ENCODE data around the gene TMEM140. TPM values are rescaled to one million over a fixed set of nuclear protein-coding genes. Genes with fewer than 3 reads are reported as not detected.
"Not testable (repeated sequence)": the region's sequence is repeated elsewhere in the genome, so short reads cannot be mapped to it uniquely, and the experiment has no call there.

The TMEM140 gene
- total and polyA plus RNA-seq, 8 donors, result 2.7 to 14.3 (median 4.7) TPM

- Histone ChIP-seq H3K27ac (peak overlapping the region; percentile 95 to 99 (median 96)), H3K4me1 (peaks cover 5 to 18% (median 13%) of the 10 kb centered on the region in 3 donors)
- ATAC-seq, result no peak
Observed at GRCh38 chr7:135169964-135170273, 22.0 kb downstream of the TMEM140 start.

DNA sequence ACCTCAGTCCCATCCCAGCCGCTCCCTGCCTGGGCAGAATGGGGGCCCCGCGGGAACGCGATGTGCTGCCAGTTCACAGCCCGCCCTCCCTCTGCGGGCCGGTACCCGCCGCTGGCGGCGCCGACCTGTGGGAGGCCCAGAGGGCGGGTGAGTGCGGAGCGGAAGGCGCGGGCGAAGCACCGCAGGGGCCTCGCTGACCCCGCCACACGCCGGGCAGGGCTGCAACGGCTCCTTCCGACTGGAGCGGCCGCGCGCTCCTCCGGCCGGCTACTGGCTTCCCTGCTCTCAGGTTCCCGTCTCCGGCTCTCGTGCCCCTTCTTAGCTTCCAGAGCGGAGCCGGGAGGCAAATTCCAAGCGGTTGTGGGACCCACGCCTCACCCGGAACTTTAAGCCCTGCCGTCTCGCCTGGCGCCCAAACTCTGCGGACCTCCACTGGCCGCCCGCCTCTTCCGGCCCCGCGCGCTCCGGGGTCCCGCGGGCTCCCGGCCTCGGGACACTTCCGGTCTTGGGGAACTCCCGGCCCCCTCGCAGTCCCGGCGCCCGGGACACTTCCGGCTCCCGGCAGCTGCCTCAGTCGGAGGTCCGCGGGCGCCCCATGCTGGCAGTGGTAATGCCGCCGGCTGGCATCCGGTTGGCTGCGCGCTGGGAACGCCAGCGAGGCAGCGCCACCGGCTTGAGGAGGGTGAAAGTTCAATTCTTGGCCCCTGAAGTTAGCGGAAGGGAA, 22.6 kb downstream of the TMEM140 start, which contains the start of gene CYREN:
TSS of gene CYREN (minus strand) at position 434 of the 724 bp plus-strand sequence. CDS start 1,785 bp downstream, outside the sequence.
- peak; percentile 94 to 95 (median 95) for ATAC-seq
- H3K36me3 ChIP-seq, result peaks cover 0 to 21% (median 0%) of the 10 kb centered on the region in 3 donors
- intact Hi-C loops (cut with DNase I), result no loop called here
- peaks cover 5 to 18% (median 13%) of the 10 kb centered on the region in 3 donors for H3K4me1 ChIP-seq
- 0% methylated on average over 45 to 77 of the region's 77 CpGs for WGBS, 2 donors
- FAIRE-seq, result no peak
- H3K4me3 ChIP-seq, result peak within 1 kb of the TSS; percentile 79 to 97 (median 93)
- DNase-seq, result peak; percentile 94 to 98 (median 96)
- TF ChIP-seq CTCF (IDR thresholded peaks at IDR 0.05), result peak in 2 of 4 donors; percentile 38 to 41
- H3K9me3 ChIP-seq, result no peaks in the 10 kb centered on the region
- peak within 1 kb of the TSS; percentile 95 to 99 (median 96) for H3K27ac ChIP-seq
- no peaks in the 10 kb centered on the region for H3K27me3 ChIP-seq

More at GRCh38 chr7:135169964-135170273, 22.0 kb downstream of the TMEM140 start:
- TF ChIP-seq CTCF (IDR thresholded peaks at IDR 0.05), result no peak
- intact Hi-C loops (cut with DNase I), result loop anchor here in 2 of 3 donors (10.0 kb wide), 2 partner anchors 175 to 185 kb away; partner anchors contain the start of gene AGBL3 (in 1 of the 2)
- DNase-seq (no peak), FAIRE-seq (no peak)
- no peaks in the 10 kb centered on the region for H3K27me3 ChIP-seq
- 1% methylated on average over 8 to 17 of the region's 17 CpGs for WGBS, 2 donors
- peaks cover 0 to 26% (median 0%) of the 10 kb centered on the region in 3 donors for H3K36me3 ChIP-seq
- H3K9me3 ChIP-seq, result no peaks in the 10 kb centered on the region
- H3K4me3 ChIP-seq, result peak overlapping the region; percentile 79 to 97 (median 93)

GRCh38 chr7:135170998-135171481, 23.2 kb downstream of the TMEM140 start:
- peak overlapping the region; percentile 95 to 99 (median 96) for H3K27ac ChIP-seq
- FAIRE-seq; intact Hi-C loops (cut with DNase I); H3K27me3 ChIP-seq; H3K9me3 ChIP-seq: not testable (repeated sequence)
- DNase-seq (peak in 1 of 6 donors; percentile 13), ATAC-seq (peak in 1 of 4 donors; percentile 2)
- 21 to 23% methylated on average over 12 of the region's 12 CpGs for WGBS, 2 donors
- peaks cover 0 to 15% (median 0%) of the 10 kb centered on the region in 3 donors for H3K36me3 ChIP-seq
- peak overlapping the region; percentile 79 to 97 (median 93) for H3K4me3 ChIP-seq
- H3K4me1 ChIP-seq, result peaks cover 5 to 18% (median 13%) of the 10 kb centered on the region in 3 donors

DNA sequence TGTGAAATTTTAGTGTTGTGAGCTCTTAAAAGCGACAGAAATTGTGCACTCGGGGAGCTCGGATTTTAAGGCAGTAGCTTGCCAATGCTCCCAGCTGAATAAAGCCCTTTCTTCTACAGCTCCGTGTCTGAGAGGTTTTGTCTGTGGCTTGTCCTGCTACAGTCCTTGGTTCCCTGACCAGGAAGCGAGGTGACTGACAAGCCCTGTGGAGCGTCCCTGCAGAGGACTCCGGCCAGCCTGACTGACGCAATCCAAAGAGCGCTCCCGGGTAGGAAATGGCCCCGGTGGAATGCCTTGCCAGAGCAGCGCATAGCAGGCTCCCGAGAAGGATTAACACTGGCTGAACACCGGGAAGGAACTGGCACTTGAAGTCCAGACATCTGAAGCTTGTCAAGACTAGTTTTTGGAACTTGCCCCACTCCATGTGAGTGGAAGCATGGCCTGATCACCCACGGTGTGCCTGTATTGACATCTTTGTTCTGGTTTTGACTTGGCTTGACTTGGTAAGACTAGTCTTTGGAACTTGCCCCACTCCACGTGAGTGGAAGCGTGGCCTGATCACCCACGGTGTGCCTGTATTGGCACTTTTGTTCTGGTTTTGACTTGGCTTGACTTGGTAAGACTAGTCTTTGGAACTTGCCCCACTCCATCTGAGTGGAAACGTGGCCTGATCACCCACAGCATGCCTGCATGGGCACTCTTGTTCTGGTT, 23.9 kb downstream of the TMEM140 start:
- DNase-seq (peak in 2 of 6 donors; percentile 38 to 43), ATAC-seq (peak in 2 of 4 donors; percentile 11 to 18)
- FAIRE-seq; H3K4me3 ChIP-seq; H3K27me3 ChIP-seq; intact Hi-C loops (cut with DNase I); H3K9me3 ChIP-seq; H3K36me3 ChIP-seq: not testable (repeated sequence)
- peaks cover 5 to 18% (median 13%) of the 10 kb centered on the region in 3 donors for H3K4me1 ChIP-seq
- WGBS, 2 donors, result 68 to 72% methylated on average over 19 of the region's 19 CpGs
- H3K27ac ChIP-seq, result peak overlapping the region; percentile 95 to 99 (median 96)

DNA sequence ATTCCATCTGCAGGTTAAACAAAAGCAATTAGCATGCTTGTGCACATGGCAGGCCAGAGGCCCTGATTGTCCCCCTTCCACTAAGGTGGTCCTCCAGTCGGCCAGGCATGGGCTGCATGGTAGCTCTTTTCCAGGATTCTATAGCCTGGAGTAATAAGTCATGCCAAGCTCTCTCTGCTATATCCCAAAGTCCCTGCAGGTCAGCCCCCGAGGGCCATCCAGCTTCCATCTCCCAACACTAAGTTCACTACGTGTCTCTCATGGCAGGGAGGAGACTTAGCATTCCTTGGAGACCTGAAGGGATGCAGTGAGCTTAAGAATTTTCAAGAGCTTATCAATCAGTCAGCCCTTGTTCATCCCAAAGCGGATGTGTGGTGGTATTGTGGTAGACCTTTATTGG, 26.0 kb downstream of the TMEM140 start:
- H3K27ac ChIP-seq; H3K36me3 ChIP-seq; H3K4me3 ChIP-seq; ATAC-seq; H3K27me3 ChIP-seq; H3K4me1 ChIP-seq; H3K9me3 ChIP-seq; FAIRE-seq; intact Hi-C loops (cut with DNase I): not testable (repeated sequence)
- DNase-seq, result peak in 1 of 6 donors; percentile 6
- WGBS, 2 donors, result 75 to 82% methylated on average over 4 of the region's 4 CpGs

DNA sequence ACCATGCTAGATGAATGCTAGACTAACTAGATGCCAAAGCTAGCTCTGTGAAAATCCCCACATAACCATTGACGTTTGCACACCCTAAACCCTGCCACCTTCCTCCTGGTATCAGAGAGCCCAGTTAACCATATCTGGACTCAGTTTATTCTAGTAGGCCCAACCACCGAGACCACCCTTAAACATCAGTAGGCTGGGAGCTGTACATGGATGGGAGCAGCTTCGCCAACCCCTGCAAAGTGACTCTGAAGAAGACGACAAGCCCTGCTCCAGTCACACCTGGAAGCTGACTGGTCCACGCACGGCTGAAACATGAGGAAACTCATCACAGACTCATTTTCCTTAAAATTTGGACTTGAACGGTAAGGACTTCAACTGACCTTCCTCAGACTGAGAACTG, 27.1 kb downstream of the TMEM140 start:
- ATAC-seq (no peak), FAIRE-seq (no peak), DNase-seq (no peak)
- Histone ChIP-seq H3K4me1 (no peaks in the 10 kb centered on the region), H3K27ac (no peak overlapping the region), H3K36me3 (no peaks in the 10 kb centered on the region), H3K27me3 (no peaks in the 10 kb centered on the region), H3K9me3 (no peaks in the 10 kb centered on the region), H3K4me3 (no peak overlapping the region)
- no peak for TF ChIP-seq CTCF (IDR thresholded peaks at IDR 0.05)
- intact Hi-C loops (cut with DNase I), result no loop called here
- WGBS, 2 donors, result 90% methylated on average over 7 of the region's 7 CpGs
